ENCODE data around the gene LRRC14B. TPM values are rescaled to one million over a fixed set of nuclear protein-coding genes. Genes with fewer than 3 reads are reported as not detected.
"Not testable (repeated sequence)": the region's sequence is repeated elsewhere in the genome, so short reads cannot be mapped to it uniquely, and the experiment has no call there.

The LRRC14B gene
- total RNA-seq, 4 donors from 2014 or later, result not detected

- Histone ChIP-seq H3K4me1 (no peaks in the 10 kb centered on the region), H3K27me3 (no peaks in the 10 kb centered on the region), H3K36me3 (peaks cover 21 to 64% of the 10 kb centered on the region in 2 donors), H3K27ac (no peak overlapping the region), H3K9me3 (no peaks in the 10 kb centered on the region), H3K4me3 (replicated peaks in 1 of 3) (no peak overlapping the region)
- no peak for TF ChIP-seq POLR2A (IDR thresholded peaks at IDR 0.05)
- no peak for TF ChIP-seq CTCF (IDR thresholded peaks at IDR 0.05)
- DNase-seq, result no peak
- intact Hi-C loops (cut with DNase I), result no loop called here
- 93 to 95% methylated on average over 8 of the region's 8 CpGs for WGBS, 2 donors
These were observed 43.2 kb downstream of the LRRC14B start for GRCh38 chr5:234450-234849.

GRCh38 chr5:235527-235926, 44.2 kb downstream of the LRRC14B start:
- H3K36me3 ChIP-seq, result peaks cover 18 to 58% of the 10 kb centered on the region in 2 donors
- H3K4me3 ChIP-seq (replicated peaks in 1 of 3); H3K27ac ChIP-seq; H3K9me3 ChIP-seq; H3K4me1 ChIP-seq; H3K27me3 ChIP-seq; intact Hi-C loops (cut with DNase I); DNase-seq: not testable (repeated sequence)
- 94 to 96% methylated on average over 5 to 6 of the region's 9 CpGs for WGBS, 2 donors

- intact Hi-C loops (cut with DNase I); H3K4me3 ChIP-seq (replicated peaks in 1 of 3); H3K9me3 ChIP-seq; H3K4me1 ChIP-seq; H3K27me3 ChIP-seq; DNase-seq; H3K27ac ChIP-seq: not testable (repeated sequence)
- 98 to 100% methylated on average over 8 of the region's 8 CpGs for WGBS, 2 donors
- H3K36me3 ChIP-seq, result peaks cover 40 to 65% of the 10 kb centered on the region in 2 donors
These were observed 46.6 kb downstream of the LRRC14B start for GRCh38 chr5:237931-238330.

- peaks cover 32 to 47% of the 10 kb centered on the region in 2 donors for H3K36me3 ChIP-seq
- 98% methylated on average over 7 of the region's 7 CpGs for WGBS, 2 donors
These were observed 49.3 kb downstream of the LRRC14B start for GRCh38 chr5:240550-240949.

GRCh38 chr5:241045-241669, 49.9 kb downstream of the LRRC14B start:
- H3K27ac ChIP-seq; H3K9me3 ChIP-seq; intact Hi-C loops (cut with DNase I); DNase-seq; H3K27me3 ChIP-seq; H3K4me3 ChIP-seq (replicated peaks in 1 of 3); H3K4me1 ChIP-seq: not testable (repeated sequence)
- 95 to 97% methylated on average over 12 to 13 of the region's 13 CpGs for WGBS, 2 donors
- H3K36me3 ChIP-seq, result peaks cover 31 to 47% of the 10 kb centered on the region in 2 donors

More at GRCh38 chr5:240550-240949, 49.3 kb downstream of the LRRC14B start:
- DNase-seq; H3K9me3 ChIP-seq; intact Hi-C loops (cut with DNase I); H3K4me3 ChIP-seq (replicated peaks in 1 of 3); H3K27me3 ChIP-seq; H3K27ac ChIP-seq; H3K4me1 ChIP-seq: not testable (repeated sequence)

- H3K4me3 ChIP-seq (replicated peaks in 1 of 3); DNase-seq; H3K27ac ChIP-seq; H3K9me3 ChIP-seq; H3K27me3 ChIP-seq; intact Hi-C loops (cut with DNase I); H3K4me1 ChIP-seq: not testable (repeated sequence)
- WGBS, 2 donors, result 80 to 87% methylated on average over 12 of the region's 12 CpGs
- peaks cover 40 to 46% of the 10 kb centered on the region in 2 donors for H3K36me3 ChIP-seq
These were observed 52.5 kb downstream of the LRRC14B start for GRCh38 chr5:243683-244367.

GRCh38 chr5:245717-246116, 54.4 kb downstream of the LRRC14B start:
- H3K4me1 ChIP-seq; H3K27me3 ChIP-seq; DNase-seq; intact Hi-C loops (cut with DNase I); H3K27ac ChIP-seq; H3K4me3 ChIP-seq (replicated peaks in 1 of 3); H3K9me3 ChIP-seq: not testable (repeated sequence)
- 87 to 97% methylated on average over 5 of the region's 5 CpGs for WGBS, 2 donors
- peaks cover 36 to 50% of the 10 kb centered on the region in 2 donors for H3K36me3 ChIP-seq

Small RNA genes lying within 50 kb of the gene (small RNA-seq; reads per million reads assigned to genes)
- gene RF00019, result not detected

Other genes starting within 250 kb of the LRRC14B start
- gene PLEKHG4B, start 99.3 kb upstream of the LRRC14B start, total RNA-seq, result 10 to 100 TPM in 1 of 4 donors, 1 to 10 TPM in 3; 5.5 to 10.9 (median 7.1) TPM
- gene CCDC127, start 26.7 kb downstream of the LRRC14B start, total RNA-seq, result 1 to 10 TPM; 4.4 to 5.2 (median 4.8) TPM
- gene SDHA, start 26.8 kb downstream of the LRRC14B start, total RNA-seq, result 100 to 1,000 TPM in 1 of 4 donors, 10 to 100 TPM in 3; 86.9 to 102 (median 92.2) TPM
- gene PDCD6, start 80.2 kb downstream of the LRRC14B start, total RNA-seq, result 100 to 1,000 TPM; 111 to 134 (median 124) TPM
- 1 to 10 TPM in 3 of 4 donors, under 1 TPM in 1; 0.88 to 2.1 (median 1.3) TPM for gene AHRR, start 130.2 kb downstream of the LRRC14B start, total RNA-seq

Measured in thyroid gland (tissue), 4 donors.